GM21423 (cell line): ENCODE data around the gene DHX29.

Experiments
- ATAC-seq: cut with Tn5 transposase; IDR thresholded peaks from one replicate; pipeline ENCODE4 v1.9.1; 2021; ENCODE audit warnings: mild to moderate bottlenecking, moderate library complexity; ENCODE audit not compliant: unreplicated experiment

DHX29 gene

DNA sequence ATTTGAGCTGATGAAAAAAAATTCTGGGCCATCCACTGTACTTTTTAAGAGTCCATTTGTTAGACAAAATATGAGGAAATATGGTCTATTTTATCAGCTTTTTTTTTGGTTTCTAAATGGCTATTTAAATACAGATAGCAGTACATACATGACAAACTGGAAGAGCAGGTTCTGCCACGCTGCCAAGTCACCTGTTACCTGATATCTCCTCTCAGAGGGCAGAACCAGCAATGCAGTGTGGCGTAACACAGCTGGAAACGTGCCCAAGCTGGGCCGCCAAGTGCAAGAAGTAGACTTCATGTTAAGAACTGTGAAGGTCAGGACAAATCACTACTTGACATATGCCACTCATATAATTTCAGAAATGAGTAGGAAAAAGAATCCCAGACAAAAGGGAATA, 88.5 kb downstream of the DHX29 start:
- no peak for ATAC-seq

DNA sequence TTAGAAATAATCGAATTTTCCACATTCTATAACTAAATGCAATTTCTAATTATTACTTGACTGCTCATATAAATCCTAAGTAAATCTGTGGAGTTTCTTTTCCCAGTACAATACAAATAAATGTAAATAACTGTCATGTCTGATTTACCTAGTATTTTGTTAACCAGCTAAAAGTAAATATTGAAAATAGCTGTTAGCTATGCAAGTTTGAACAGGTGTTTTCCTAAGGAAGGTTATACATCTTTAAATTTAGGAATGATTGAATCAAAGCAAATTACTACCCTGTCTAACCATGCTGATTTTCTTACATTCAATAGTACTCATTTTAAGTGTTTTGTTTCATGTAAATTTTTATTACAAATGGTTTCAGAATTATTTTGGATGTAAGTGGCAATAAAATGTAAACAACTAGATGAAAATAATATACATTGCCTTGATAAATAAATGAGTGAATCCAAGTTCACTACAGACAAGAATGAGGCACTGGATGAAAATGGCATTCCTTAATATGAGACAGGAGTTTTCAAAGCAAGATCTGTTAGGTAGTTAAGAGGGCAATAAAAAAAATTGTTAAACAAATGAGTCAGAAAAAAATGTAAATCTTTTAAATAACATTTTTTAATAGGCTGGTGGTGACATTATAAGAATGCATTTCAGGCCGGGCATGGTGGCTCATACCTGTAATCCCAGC, 96.2 kb downstream of the DHX29 start:
- ATAC-seq: no peak
